ENCODE results near the gene POLE4.

- no peak for TF ChIP-seq POLR2A (IDR thresholded peaks at IDR 0.05; ENCODE audit: low read depth, low read length)
- TF ChIP-seq POLR2AphosphoS5 (IDR thresholded peaks at IDR 0.05; ENCODE audit: low read depth, low read length) = no peak
- TF ChIP-seq TAF1 (IDR thresholded peaks at IDR 0.05; ENCODE audit: borderline replicate concordance, low read depth, low read length) = no peak
Measured at GRCh38 chr2:74948779-74949178, 9.7 kb upstream of the POLE4 start.
